Measurements from ENCODE around the gene LITAF. TPM values are rescaled to one million over a fixed set of nuclear protein-coding genes. Genes with fewer than 3 reads are reported as not detected.
"Not testable (repeated sequence)": the region's sequence is repeated elsewhere in the genome, so short reads cannot be mapped to it uniquely, and the experiment has no call there.

The LITAF gene
- total RNA-seq, 3 donors from 2014 or later (not counting 1 experiment from before 2014, with no cell fraction given), result 584 to 772 (median 726) TPM

DNA sequence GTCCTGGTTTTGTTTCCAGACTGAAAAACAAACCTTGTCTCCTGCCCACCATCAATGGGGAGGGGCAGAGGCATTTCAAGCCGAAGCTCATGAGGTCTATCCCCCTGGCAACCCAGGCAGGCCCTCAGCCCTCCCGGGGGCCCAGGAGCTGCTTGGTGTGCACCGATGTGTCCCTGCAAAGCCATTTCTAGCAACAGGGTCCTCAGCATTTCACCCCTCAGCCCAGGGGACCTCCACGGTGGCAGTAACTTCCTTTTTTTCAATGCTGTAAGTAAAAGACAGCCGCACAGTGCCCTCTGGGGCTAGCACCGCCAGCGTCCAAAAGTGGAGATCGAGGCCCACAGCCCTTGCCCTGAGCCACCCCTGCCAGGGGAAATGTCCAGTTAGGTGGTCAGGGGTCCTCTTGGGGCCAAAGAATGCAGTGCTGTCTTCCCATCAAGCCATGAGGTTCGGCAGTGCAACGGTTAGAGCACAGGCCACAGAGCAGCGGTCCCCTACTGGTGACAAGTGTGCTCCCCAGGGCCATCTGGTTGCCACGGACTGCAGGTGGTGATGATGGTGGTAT, 79.9 kb downstream of the LITAF start:
- no peak for ATAC-seq
- Mint-ChIP-seq H3K9me3 (no peaks in the 10 kb centered on the region), H3K36me3 (no peaks in the 10 kb centered on the region), H3K4me3 (no peak overlapping the region), H3K27me3 (ENCODE audit: low read depth in 2 of 2) (no peaks in the 10 kb centered on the region), H3K4me1 (no peaks in the 10 kb centered on the region), H3K27ac (no peak overlapping the region)
- 34% methylated on average over 11 of the region's 12 CpGs for WGBS (ENCODE audit: insufficient coverage)
- H3K4me1 ChIP-seq (ENCODE audit: control insufficient read depth, insufficient read depth, low read length), result no peaks in the 10 kb centered on the region
- TF ChIP-seq CTCF (IDR thresholded peaks at IDR 0.05), result no peak
- H3K4me3 ChIP-seq (ENCODE audit: low read length), result no peak overlapping the region
- DNase-seq, result no peak
- no peaks in the 10 kb centered on the region for H3K36me3 ChIP-seq (ENCODE audit: control insufficient read depth, insufficient read depth, low read length)
- no peaks in the 10 kb centered on the region for H3K9me3 ChIP-seq (ENCODE audit: control insufficient read depth, insufficient read depth, low read length)
- H3K27ac ChIP-seq (ENCODE audit: low read length), result no peak overlapping the region
- intact Hi-C loops (cut with micrococcal nuclease), result no loop called here
- no peaks in the 10 kb centered on the region for H3K27me3 ChIP-seq (ENCODE audit: control insufficient read depth, insufficient read depth, low read length)

DNA sequence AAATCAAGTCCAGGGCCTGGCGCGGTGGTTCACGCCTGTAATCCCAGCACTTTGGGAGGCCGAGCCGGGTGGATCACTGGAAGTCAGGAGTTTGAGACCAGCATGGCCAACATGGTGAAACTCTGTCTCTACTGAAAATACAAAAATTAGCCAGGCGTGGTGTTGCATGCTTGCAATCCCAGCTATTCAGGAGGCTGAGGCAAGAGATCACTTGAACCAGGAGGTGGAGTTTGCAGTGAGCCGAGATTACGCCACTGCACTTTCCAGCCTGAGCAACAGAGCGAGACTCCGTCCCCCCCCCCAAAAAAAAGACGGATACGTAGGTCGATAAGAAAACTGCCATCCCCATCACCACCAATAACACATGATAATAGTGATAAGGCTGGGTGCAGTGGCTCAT, 82.5 kb downstream of the LITAF start:
- H3K4me1 Mint-ChIP-seq; DNase-seq; H3K27ac ChIP-seq (ENCODE audit: low read length); H3K4me3 ChIP-seq (ENCODE audit: low read length); H3K9me3 ChIP-seq (ENCODE audit: control insufficient read depth, insufficient read depth, low read length); ATAC-seq; H3K4me3 Mint-ChIP-seq; H3K27me3 Mint-ChIP-seq (ENCODE audit: low read depth in 2 of 2); H3K9me3 Mint-ChIP-seq; H3K36me3 ChIP-seq (ENCODE audit: control insufficient read depth, insufficient read depth, low read length); intact Hi-C loops (cut with micrococcal nuclease); H3K4me1 ChIP-seq (ENCODE audit: control insufficient read depth, insufficient read depth, low read length); H3K27me3 ChIP-seq (ENCODE audit: control insufficient read depth, insufficient read depth, low read length); H3K27ac Mint-ChIP-seq; H3K36me3 Mint-ChIP-seq: not testable (repeated sequence)
- 93% methylated on average over 8 of the region's 13 CpGs for WGBS (ENCODE audit: insufficient coverage)

GRCh38 chr16:11503566-11503965, 83.2 kb downstream of the LITAF start:
- H3K27me3 Mint-ChIP-seq (ENCODE audit: low read depth in 2 of 2), result no peaks in the 10 kb centered on the region
- DNase-seq (no peak), ATAC-seq (no peak)
- no peaks in the 10 kb centered on the region for H3K9me3 ChIP-seq (ENCODE audit: control insufficient read depth, insufficient read depth, low read length)
- H3K36me3 Mint-ChIP-seq, result no peaks in the 10 kb centered on the region
- no peaks in the 10 kb centered on the region for H3K36me3 ChIP-seq (ENCODE audit: control insufficient read depth, insufficient read depth, low read length)
- no peak overlapping the region for H3K4me3 ChIP-seq (ENCODE audit: low read length)
- intact Hi-C loops (cut with micrococcal nuclease), result no loop called here
- H3K27ac Mint-ChIP-seq, result no peak overlapping the region
- H3K27ac ChIP-seq (ENCODE audit: low read length), result no peak overlapping the region
- H3K4me1 ChIP-seq (ENCODE audit: control insufficient read depth, insufficient read depth, low read length), result peaks cover 2% of the 10 kb centered on the region
- TF ChIP-seq CTCF (IDR thresholded peaks at IDR 0.05), result no peak
- no peaks in the 10 kb centered on the region for H3K9me3 Mint-ChIP-seq
- no peaks in the 10 kb centered on the region for H3K4me1 Mint-ChIP-seq
- 35% methylated on average over 10 of the region's 10 CpGs for WGBS (ENCODE audit: insufficient coverage)
- no peaks in the 10 kb centered on the region for H3K27me3 ChIP-seq (ENCODE audit: control insufficient read depth, insufficient read depth, low read length)
- no peak overlapping the region for H3K4me3 Mint-ChIP-seq

- no peaks in the 10 kb centered on the region for H3K9me3 Mint-ChIP-seq
- no peaks in the 10 kb centered on the region for H3K27me3 Mint-ChIP-seq (ENCODE audit: low read depth in 2 of 2)
- no peak overlapping the region for H3K27ac Mint-ChIP-seq
- no peaks in the 10 kb centered on the region for H3K27me3 ChIP-seq (ENCODE audit: control insufficient read depth, insufficient read depth, low read length)
- H3K36me3 ChIP-seq (ENCODE audit: control insufficient read depth, insufficient read depth, low read length), result no peaks in the 10 kb centered on the region
- intact Hi-C loops (cut with micrococcal nuclease), result no loop called here
- peaks cover 8% of the 10 kb centered on the region for H3K4me1 ChIP-seq (ENCODE audit: control insufficient read depth, insufficient read depth, low read length)
- H3K9me3 ChIP-seq (ENCODE audit: control insufficient read depth, insufficient read depth, low read length), result no peaks in the 10 kb centered on the region
- peaks cover 6% of the 10 kb centered on the region in 2 donors for H3K4me1 Mint-ChIP-seq
- TF ChIP-seq CTCF (IDR thresholded peaks at IDR 0.05), result no peak
- no peak overlapping the region for H3K27ac ChIP-seq (ENCODE audit: low read length)
- H3K4me3 ChIP-seq (ENCODE audit: low read length), result no peak overlapping the region
- 64% methylated on average over 4 of the region's 4 CpGs for WGBS (ENCODE audit: insufficient coverage)
- no peaks in the 10 kb centered on the region for H3K36me3 Mint-ChIP-seq
- no peak for DNase-seq
- no peak for ATAC-seq
- no peak overlapping the region for H3K4me3 Mint-ChIP-seq
Measured at GRCh38 chr16:11502239-11502638, 84.5 kb downstream of the LITAF start.

Data from natural killer cell (primary cell).